HCT116 (cell line): ENCODE measurements around the gene RAD9A.

Source experiments
- CEBPB ChIP-seq: IDR thresholded peaks from 2 replicates; pipeline ENCODE4 v1.6.1; 2012; ENCODE audit warnings: low read depth
- EZH2 ChIP-seq: fragments of 200-600 bp; sonication (generic); IDR thresholded peaks from 2 replicates; pipeline ENCODE4 v1.6.1; 2017; ENCODE audit warnings: antibody characterized with exemption, mixed run types
- EZH2phosphoT487 ChIP-seq: fragments of 200-600 bp; IDR thresholded peaks from 2 replicates; pipeline ENCODE4 v1.6.1; 2018; ENCODE audit warnings: antibody characterized with exemption, borderline replicate concordance
- POLR2A ChIP-seq: IDR thresholded peaks from 2 replicates; pipeline ENCODE4 v1.7.0; 2011; ENCODE audit warnings: borderline replicate concordance; ENCODE audit not compliant: insufficient read depth, insufficient read length; ENCODE audit errors: extremely low read depth
- POLR2AphosphoS5 ChIP-seq: IDR thresholded peaks from 2 replicates; pipeline ENCODE4 v1.6.1; 2011; ENCODE audit warnings: mild to moderate bottlenecking, low read depth, low read length, moderate library complexity
- TF ChIP-seq, protein P1 (sequence below), 3 experiments: fragments of 200-600 bp in 1 of 3; sonication (generic) in 1 of 3; IDR thresholded peaks in 2 of 3; conservative IDR thresholded peaks in 1 of 3; 2 replicates each; pipeline ENCODE4 v1.5.1; 2012 to 2017; ENCODE audit warnings: low read depth in 2 of 3, low read length in 2 of 3, antibody characterized with exemption in 1 of 3, borderline replicate concordance in 1 of 3, control low read depth in 1 of 3, mild to moderate bottlenecking in 1 of 3, mixed read lengths in 1 of 3, mixed run types in 1 of 3, moderate library complexity in 1 of 3; ENCODE audit not compliant: insufficient read depth in 1 of 3
- TF ChIP-seq, protein P2 (sequence below): IDR thresholded peaks from 2 replicates; pipeline ENCODE4 v1.6.1; 2012; ENCODE audit warnings: low read depth

DNA sequence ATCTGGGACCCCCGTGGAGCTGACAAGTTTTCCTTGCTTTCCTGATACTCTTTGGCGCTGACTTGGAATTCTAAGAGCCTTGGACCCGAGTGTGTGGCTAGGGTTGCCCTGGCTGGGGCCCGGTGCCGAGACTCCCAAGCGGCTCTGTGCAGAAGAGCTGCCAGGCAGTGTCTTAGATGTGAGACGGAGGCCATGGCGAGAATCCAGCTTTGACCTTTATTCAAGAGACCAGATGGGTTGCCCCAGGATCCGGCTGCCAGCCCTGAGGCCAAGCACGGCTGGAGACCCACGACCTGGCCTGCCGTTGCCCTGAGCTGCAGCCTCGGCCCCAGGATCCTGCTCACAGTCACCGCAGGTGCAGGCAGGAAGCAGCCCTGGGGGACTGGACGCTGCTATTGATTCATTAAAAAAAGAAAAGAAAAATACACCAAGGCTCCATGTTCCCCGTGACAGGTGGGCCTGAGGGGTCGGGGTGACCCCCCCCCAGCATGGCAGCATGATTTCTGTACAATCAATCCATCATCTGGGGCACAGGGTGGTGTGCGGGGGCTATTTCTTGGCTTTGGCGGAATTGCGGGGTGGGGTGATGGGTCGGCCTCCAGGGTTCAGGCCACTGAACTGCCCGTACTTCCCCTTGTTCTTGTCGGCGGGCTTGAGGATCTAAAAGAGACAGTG is 6.3 kb downstream of the RAD9A start:
- no peak for TF ChIP-seq POLR2A
- no peak for TF ChIP-seq EZH2
- TF ChIP-seq POLR2AphosphoS5 = no peak
- no peak for TF ChIP-seq EZH2phosphoT487
- TF ChIP-seq, protein P1, sequence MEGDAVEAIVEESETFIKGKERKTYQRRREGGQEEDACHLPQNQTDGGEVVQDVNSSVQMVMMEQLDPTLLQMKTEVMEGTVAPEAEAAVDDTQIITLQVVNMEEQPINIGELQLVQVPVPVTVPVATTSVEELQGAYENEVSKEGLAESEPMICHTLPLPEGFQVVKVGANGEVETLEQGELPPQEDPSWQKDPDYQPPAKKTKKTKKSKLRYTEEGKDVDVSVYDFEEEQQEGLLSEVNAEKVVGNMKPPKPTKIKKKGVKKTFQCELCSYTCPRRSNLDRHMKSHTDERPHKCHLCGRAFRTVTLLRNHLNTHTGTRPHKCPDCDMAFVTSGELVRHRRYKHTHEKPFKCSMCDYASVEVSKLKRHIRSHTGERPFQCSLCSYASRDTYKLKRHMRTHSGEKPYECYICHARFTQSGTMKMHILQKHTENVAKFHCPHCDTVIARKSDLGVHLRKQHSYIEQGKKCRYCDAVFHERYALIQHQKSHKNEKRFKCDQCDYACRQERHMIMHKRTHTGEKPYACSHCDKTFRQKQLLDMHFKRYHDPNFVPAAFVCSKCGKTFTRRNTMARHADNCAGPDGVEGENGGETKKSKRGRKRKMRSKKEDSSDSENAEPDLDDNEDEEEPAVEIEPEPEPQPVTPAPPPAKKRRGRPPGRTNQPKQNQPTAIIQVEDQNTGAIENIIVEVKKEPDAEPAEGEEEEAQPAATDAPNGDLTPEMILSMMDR (IDR thresholded peaks at IDR 0.05 in 2 of 3, conservative IDR thresholded peaks at IDR 0.05 in 1 of 3; ENCODE audit: borderline replicate concordance in 1 of 3, insufficient read depth in 1 of 3, low read depth in 2 of 3, low read length in 2 of 3) = no peak
- no peak for TF ChIP-seq CEBPB
- TF ChIP-seq, protein P2, sequence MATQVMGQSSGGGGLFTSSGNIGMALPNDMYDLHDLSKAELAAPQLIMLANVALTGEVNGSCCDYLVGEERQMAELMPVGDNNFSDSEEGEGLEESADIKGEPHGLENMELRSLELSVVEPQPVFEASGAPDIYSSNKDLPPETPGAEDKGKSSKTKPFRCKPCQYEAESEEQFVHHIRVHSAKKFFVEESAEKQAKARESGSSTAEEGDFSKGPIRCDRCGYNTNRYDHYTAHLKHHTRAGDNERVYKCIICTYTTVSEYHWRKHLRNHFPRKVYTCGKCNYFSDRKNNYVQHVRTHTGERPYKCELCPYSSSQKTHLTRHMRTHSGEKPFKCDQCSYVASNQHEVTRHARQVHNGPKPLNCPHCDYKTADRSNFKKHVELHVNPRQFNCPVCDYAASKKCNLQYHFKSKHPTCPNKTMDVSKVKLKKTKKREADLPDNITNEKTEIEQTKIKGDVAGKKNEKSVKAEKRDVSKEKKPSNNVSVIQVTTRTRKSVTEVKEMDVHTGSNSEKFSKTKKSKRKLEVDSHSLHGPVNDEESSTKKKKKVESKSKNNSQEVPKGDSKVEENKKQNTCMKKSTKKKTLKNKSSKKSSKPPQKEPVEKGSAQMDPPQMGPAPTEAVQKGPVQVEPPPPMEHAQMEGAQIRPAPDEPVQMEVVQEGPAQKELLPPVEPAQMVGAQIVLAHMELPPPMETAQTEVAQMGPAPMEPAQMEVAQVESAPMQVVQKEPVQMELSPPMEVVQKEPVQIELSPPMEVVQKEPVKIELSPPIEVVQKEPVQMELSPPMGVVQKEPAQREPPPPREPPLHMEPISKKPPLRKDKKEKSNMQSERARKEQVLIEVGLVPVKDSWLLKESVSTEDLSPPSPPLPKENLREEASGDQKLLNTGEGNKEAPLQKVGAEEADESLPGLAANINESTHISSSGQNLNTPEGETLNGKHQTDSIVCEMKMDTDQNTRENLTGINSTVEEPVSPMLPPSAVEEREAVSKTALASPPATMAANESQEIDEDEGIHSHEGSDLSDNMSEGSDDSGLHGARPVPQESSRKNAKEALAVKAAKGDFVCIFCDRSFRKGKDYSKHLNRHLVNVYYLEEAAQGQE = no peak
